AML-193 (cell line): ENCODE data around the gene GYPA.
"Not testable (repeated sequence)": the region's sequence is repeated elsewhere in the genome, so short reads cannot be mapped to it uniquely, and the experiment has no call there.

ENCODE experiments used
- DNase-seq, 2 experiments: peaks; one replicate each; lab custom pipeline; 2025; lab: John Stamatoyannopoulos, UW

Gene GYPA

GRCh38 chr4:144140594-144141295 lies at the start of gene GYPA:
GYPA (minus strand) TSS chr4:144140718; CDS start chr4:144140635, 83 bp downstream.
- DNase-seq, result not testable (repeated sequence)

GRCh38 chr4:144190009-144190408 lies 49.5 kb upstream of the GYPA start:
- DNase-seq, result no peak

- no peak for DNase-seq
These were observed 48.6 kb upstream of the GYPA start for GRCh38 chr4:144189121-144189520.

- DNase-seq, result no peak
These were observed 44.6 kb upstream of the GYPA start for GRCh38 chr4:144185086-144185485.

- no peak for DNase-seq
These were observed 42.6 kb upstream of the GYPA start for GRCh38 chr4:144183165-144183564.

GRCh38 chr4:144181391-144181790 lies 40.9 kb upstream of the GYPA start:
- no peak for DNase-seq

- DNase-seq, result no peak
These were observed 38.7 kb upstream of the GYPA start for GRCh38 chr4:144179152-144179739.

- DNase-seq, result no peak
These were observed 37.9 kb upstream of the GYPA start for GRCh38 chr4:144178414-144178813.

GRCh38 chr4:144176476-144176875 lies 36.0 kb upstream of the GYPA start:
- DNase-seq, result no peak

GRCh38 chr4:144174401-144175067 lies 34.0 kb upstream of the GYPA start:
- peak; percentile 36 to 56 for DNase-seq

- no peak for DNase-seq
These were observed 31.2 kb upstream of the GYPA start for GRCh38 chr4:144171697-144172096.

- no peak for DNase-seq
These were observed 28.7 kb upstream of the GYPA start for GRCh38 chr4:144169211-144169610.

- no peak for DNase-seq
These were observed 13.5 kb upstream of the GYPA start for GRCh38 chr4:144154044-144154443.

- DNase-seq, result peak; percentile 11 to 24
These were observed 2.3 kb upstream of the GYPA start for GRCh38 chr4:144142690-144143326.

GRCh38 chr4:144141493-144141892 lies 975 bp upstream of the GYPA start:
- no peak for DNase-seq

- not testable (repeated sequence) for DNase-seq
These were observed 527 bp downstream of the GYPA start for GRCh38 chr4:144139991-144140390.

- DNase-seq, result not testable (repeated sequence)
These were observed 971 bp downstream of the GYPA start for GRCh38 chr4:144139547-144139946.

- not testable (repeated sequence) for DNase-seq
These were observed 2.3 kb downstream of the GYPA start for GRCh38 chr4:144138239-144138638.

- DNase-seq, result not testable (repeated sequence)
These were observed 3.2 kb downstream of the GYPA start for GRCh38 chr4:144137137-144137931.

GRCh38 chr4:144136189-144136588 lies 4.3 kb downstream of the GYPA start:
- not testable (repeated sequence) for DNase-seq

- DNase-seq, result not testable (repeated sequence)
These were observed 10.4 kb downstream of the GYPA start for GRCh38 chr4:144130167-144130566.
